Suprapubic skin (tissue), 4 donors: ENCODE data around the gene CDH22.

Source experiments
- EP300 ChIP-seq: sonication (generic); formaldehyde crosslinking; IDR thresholded peaks from one replicate; pipeline ENCODE4 v1.6.1; 2017; ENCODE audit warnings: antibody characterized with exemption
- POLR2A ChIP-seq, 2 donors: fragments of 450-650 bp; IDR thresholded peaks; one replicate each; pipeline ENCODE4 v1.6.1; 2017; ENCODE audit warnings: antibody characterized with exemption in 2 of 2, mild to moderate bottlenecking in 2 of 2, moderate library complexity in 2 of 2
- POLR2AphosphoS5 ChIP-seq, 3 donors: sonication (generic); formaldehyde crosslinking; IDR thresholded peaks; one replicate each; pipeline ENCODE4 v1.6.1; 2017; ENCODE audit warnings: antibody characterized with exemption in 3 of 3
- TF ChIP-seq, protein P1 (sequence below), 2 donors: fragments of 200-600 bp in 1 of 2; fragments of 450-650 bp in 1 of 2; sonication (generic) in 1 of 2; IDR thresholded peaks; one replicate each; pipeline ENCODE4 v1.5.1; 2016 to 2019; ENCODE audit warnings: antibody characterized with exemption in 2 of 2, mild to moderate bottlenecking in 1 of 2, moderate library complexity in 1 of 2

DNA sequence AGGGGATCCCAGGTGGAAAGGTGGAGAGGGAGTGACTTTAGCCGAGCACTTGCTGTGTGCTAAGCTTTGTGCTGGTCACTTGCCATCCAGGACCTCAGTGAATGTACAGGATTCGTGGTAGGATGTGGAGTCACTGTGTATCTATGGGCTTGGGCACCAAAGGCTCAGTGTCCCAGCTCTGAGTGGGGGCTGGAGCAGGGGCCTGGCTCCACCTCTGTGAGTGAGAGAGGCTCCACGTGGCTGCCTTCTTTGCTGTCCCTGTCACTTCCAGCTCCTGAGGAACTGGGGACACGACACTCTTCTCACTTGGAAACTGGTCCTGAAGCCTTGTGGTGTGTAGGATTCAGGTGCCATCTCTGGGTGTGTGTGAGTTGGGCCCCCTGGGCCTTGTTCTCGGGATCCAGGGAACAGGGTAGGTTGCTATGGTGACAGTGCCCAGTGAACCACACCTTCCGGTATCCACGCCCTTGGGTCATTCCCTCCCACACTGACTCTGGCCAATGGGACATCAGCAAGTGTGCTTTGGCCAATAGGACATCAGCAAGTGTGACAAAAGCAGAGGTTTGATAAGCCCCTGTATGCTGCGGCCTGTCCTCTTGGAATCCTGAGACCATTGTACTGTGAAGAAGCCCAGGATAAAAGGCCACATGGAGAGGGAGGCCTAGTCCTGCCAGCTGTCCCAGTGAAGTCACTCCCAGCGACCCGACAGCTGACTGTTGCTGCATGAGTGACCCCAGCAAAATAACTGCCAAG lies 87.7 kb downstream of the CDH22 start:
- TF ChIP-seq, protein P1, sequence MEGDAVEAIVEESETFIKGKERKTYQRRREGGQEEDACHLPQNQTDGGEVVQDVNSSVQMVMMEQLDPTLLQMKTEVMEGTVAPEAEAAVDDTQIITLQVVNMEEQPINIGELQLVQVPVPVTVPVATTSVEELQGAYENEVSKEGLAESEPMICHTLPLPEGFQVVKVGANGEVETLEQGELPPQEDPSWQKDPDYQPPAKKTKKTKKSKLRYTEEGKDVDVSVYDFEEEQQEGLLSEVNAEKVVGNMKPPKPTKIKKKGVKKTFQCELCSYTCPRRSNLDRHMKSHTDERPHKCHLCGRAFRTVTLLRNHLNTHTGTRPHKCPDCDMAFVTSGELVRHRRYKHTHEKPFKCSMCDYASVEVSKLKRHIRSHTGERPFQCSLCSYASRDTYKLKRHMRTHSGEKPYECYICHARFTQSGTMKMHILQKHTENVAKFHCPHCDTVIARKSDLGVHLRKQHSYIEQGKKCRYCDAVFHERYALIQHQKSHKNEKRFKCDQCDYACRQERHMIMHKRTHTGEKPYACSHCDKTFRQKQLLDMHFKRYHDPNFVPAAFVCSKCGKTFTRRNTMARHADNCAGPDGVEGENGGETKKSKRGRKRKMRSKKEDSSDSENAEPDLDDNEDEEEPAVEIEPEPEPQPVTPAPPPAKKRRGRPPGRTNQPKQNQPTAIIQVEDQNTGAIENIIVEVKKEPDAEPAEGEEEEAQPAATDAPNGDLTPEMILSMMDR (IDR thresholded peaks at IDR 0.05), result no peak
- TF ChIP-seq POLR2AphosphoS5 (IDR thresholded peaks at IDR 0.05) (no peak), EP300 (no peak), POLR2A (IDR thresholded peaks at IDR 0.05) (no peak)
